Smooth muscle cell (in vitro differentiated cells): ENCODE data around the gene SERPINE1. TPM values are rescaled to one million over a fixed set of nuclear protein-coding genes. Genes with fewer than 3 reads are reported as not detected.
"Not testable (repeated sequence)": the region's sequence is repeated elsewhere in the genome, so short reads cannot be mapped to it uniquely, and the experiment has no call there.

ENCODE experiments used
- DNase-seq: peaks from one replicate; lab custom pipeline; 2025; ENCODE audit not compliant: unreplicated experiment; lab: John Stamatoyannopoulos, UW
- H2AFZ ChIP-seq: fragments of 200-600 bp; sonication (generic); 2 replicates; pipeline ENCODE4 v1.6.0; 2016; ENCODE audit warnings: antibody characterized with exemption, low read depth, mild to moderate bottlenecking
- H3F3A ChIP-seq: fragments of 200-600 bp; sonication (generic); 2 replicates; pipeline ENCODE4 v1.6.0; 2017; ENCODE audit warnings: antibody characterized with exemption, low read depth
- H3K27ac ChIP-seq: fragments of 200-600 bp; sonication (generic); 2 replicates; pipeline ENCODE4 v1.5.1; 2016; ENCODE audit warnings: low read depth, mild to moderate bottlenecking
- H3K27me3 ChIP-seq: fragments of 200-600 bp; sonication (generic); 2 replicates; pipeline ENCODE4 v1.6.1; 2016; ENCODE audit warnings: low read depth, mild to moderate bottlenecking
- H3K36me3 ChIP-seq: fragments of 200-600 bp; sonication (generic); 2 replicates; pipeline ENCODE4 v1.5.1; 2016; ENCODE audit warnings: low read depth
- H3K4me1 ChIP-seq: fragments of 200-600 bp; sonication (generic); 2 replicates; pipeline ENCODE4 v1.5.1; 2016; ENCODE audit warnings: low read depth
- H3K4me2 ChIP-seq: fragments of 200-600 bp; sonication (generic); 2 replicates; pipeline ENCODE4 v1.6.0; 2016; ENCODE audit warnings: mild to moderate bottlenecking
- H3K4me3 ChIP-seq: fragments of 200-600 bp; sonication (generic); 2 replicates; pipeline ENCODE4 v1.5.1; 2016; ENCODE audit warnings: mild to moderate bottlenecking
- H3K79me2 ChIP-seq: fragments of 200-600 bp; sonication (generic); 2 replicates; pipeline ENCODE4 v1.6.0; 2016; ENCODE audit warnings: low read depth, mild to moderate bottlenecking
- H3K9ac ChIP-seq: fragments of 200-600 bp; sonication (generic); 2 replicates; pipeline ENCODE4 v1.6.0; 2016; ENCODE audit warnings: low read depth
- H3K9me3 ChIP-seq: fragments of 200-600 bp; sonication (generic); replicated peaks from 2 replicates; pipeline ENCODE4 v1.5.1; 2016; ENCODE audit warnings: low read depth
- H4K20me1 ChIP-seq: fragments of 200-600 bp; sonication (generic); 2 replicates; pipeline ENCODE4 v1.6.0; 2016; ENCODE audit warnings: low read depth
- WGBS: methylation state at CpG from one replicate; pipeline ENCODE4 v1.1.7; 2016; ENCODE audit warnings: low lambda C conversion rate; 5-methylcytosine and 5-hydroxymethylcytosine counted together
- polyA plus RNA-seq: library from polyadenylated mRNA; unstranded; fragments of >200 nt; fragmentation: Nextera tagmentation; extraction: Ambion mirVana; gene quantifications from 2 replicates; pipeline ENCODE4 v1.2.1, GENCODE V29; 2016
- total RNA-seq: library from RNA; depleted of rRNA; stranded (reverse); fragments of >200 nt; gene quantifications from 2 replicates; pipeline ENCODE4 v1.2.3, GENCODE V29; 2014
- TF ChIP-seq, protein P1 (sequence below): fragments of 200-600 bp; sonication (generic); IDR thresholded peaks from 2 replicates; pipeline ENCODE4 v1.5.1; 2017; ENCODE audit warnings: borderline replicate concordance, mild to moderate bottlenecking, antibody characterized with exemption; ENCODE audit not compliant: insufficient read depth, poor library complexity, severe bottlenecking

The SERPINE1 gene
- total and polyA plus RNA-seq, 2 experiments from 2014 or later, result 435 to 495 TPM

DNA sequence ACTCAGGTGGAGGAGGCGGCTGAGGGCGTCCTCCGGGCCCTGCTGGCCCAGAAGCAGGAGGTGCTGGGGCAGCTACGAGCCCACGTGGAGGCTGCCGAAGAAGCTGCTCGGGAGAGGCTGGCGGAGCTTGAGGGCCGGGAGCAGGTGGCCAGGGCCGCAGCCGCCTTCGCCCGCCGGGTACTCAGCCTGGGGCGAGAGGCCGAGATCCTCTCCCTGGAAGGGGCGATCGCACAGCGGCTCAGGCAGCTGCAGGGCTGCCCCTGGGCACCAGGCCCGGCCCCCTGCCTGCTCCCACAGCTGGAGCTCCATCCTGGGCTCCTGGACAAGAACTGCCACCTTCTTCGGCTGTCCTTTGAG, 38.9 kb upstream of the SERPINE1 start:
- over 99% methylated on average over 20 of the region's 21 CpGs for WGBS
- no peak for DNase-seq
- Histone ChIP-seq H2AFZ (no peak overlapping the region), H3F3A (no peaks in the 10 kb centered on the region), H4K20me1 (no peaks in the 10 kb centered on the region), H3K9ac (no peak overlapping the region), H3K4me1 (no peaks in the 10 kb centered on the region), H3K79me2 (peaks cover 20% of the 10 kb centered on the region), H3K27me3 (no peaks in the 10 kb centered on the region), H3K27ac (no peak overlapping the region), H3K9me3 (no peaks in the 10 kb centered on the region), H3K4me2 (no peak overlapping the region), H3K36me3 (no peaks in the 10 kb centered on the region), H3K4me3 (no peak overlapping the region)
- TF ChIP-seq, protein P1, sequence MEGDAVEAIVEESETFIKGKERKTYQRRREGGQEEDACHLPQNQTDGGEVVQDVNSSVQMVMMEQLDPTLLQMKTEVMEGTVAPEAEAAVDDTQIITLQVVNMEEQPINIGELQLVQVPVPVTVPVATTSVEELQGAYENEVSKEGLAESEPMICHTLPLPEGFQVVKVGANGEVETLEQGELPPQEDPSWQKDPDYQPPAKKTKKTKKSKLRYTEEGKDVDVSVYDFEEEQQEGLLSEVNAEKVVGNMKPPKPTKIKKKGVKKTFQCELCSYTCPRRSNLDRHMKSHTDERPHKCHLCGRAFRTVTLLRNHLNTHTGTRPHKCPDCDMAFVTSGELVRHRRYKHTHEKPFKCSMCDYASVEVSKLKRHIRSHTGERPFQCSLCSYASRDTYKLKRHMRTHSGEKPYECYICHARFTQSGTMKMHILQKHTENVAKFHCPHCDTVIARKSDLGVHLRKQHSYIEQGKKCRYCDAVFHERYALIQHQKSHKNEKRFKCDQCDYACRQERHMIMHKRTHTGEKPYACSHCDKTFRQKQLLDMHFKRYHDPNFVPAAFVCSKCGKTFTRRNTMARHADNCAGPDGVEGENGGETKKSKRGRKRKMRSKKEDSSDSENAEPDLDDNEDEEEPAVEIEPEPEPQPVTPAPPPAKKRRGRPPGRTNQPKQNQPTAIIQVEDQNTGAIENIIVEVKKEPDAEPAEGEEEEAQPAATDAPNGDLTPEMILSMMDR, result no peak

DNA sequence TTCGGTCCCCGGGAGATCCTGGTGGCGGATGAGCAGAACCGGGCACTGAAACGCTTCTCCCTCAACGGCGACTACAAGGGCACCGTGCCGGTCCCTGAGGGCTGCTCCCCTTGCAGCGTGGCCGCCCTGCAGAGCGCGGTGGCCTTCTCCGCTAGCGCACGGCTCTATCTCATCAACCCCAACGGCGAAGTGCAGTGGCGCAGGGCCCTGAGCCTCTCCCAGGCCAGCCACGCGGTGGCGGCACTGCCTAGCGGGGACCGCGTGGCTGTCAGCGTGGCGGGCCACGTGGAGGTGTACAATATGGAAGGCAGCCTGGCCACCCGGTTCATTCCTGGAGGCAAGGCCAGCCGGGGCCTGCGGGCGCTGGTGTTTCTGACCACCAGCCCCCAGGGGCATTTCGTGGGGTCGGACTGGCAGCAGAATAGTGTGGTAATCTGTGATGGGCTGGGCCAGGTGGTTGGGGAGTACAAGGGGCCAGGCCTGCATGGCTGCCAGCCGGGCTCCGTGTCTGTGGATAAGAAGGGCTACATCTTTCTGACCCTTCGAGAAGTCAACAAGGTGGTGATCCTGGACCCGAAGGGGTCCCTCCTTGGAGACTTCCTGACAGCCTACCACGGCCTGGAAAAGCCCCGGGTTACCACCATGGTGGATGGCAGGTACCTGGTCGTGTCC, 37.9 kb upstream of the SERPINE1 start:
- no peak overlapping the region for H3K27ac ChIP-seq
- H3K4me2 ChIP-seq, result no peak overlapping the region
- TF ChIP-seq, protein P1, result no peak
- DNase-seq, result no peak
- H3K4me1 ChIP-seq, result peaks cover 9% of the 10 kb centered on the region
- 98% methylated on average over 41 of the region's 41 CpGs for WGBS
- H3K79me2 ChIP-seq, result peaks cover 20% of the 10 kb centered on the region
- no peaks in the 10 kb centered on the region for H4K20me1 ChIP-seq
- no peaks in the 10 kb centered on the region for H3K27me3 ChIP-seq
- peaks cover 5% of the 10 kb centered on the region for H3F3A ChIP-seq
- H3K36me3 ChIP-seq, result no peaks in the 10 kb centered on the region
- no peaks in the 10 kb centered on the region for H3K9me3 ChIP-seq
- H2AFZ ChIP-seq, result no peak overlapping the region
- H3K4me3 ChIP-seq, result no peak overlapping the region
- no peak overlapping the region for H3K9ac ChIP-seq

DNA sequence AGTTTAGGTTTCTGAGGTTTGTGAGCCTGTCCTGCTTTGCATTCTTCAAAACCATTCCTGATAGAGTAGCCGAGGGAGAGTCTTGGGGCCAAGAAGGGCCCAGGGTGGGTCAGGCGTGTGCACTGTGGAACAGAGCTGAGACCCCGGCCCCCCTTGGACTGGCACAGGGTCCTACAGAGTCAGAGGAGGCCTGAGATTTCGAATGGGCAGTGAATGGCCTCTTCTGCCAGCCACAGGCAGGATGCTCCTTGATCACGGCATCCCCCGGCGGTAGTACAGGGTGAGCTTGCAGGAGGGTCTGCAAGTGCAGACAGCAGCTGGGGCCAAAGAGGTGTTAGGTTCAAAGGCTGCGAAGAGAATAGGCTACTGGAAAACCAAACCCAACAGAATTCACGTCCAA, 37.0 kb upstream of the SERPINE1 start:
- H3K27ac ChIP-seq, result no peak overlapping the region
- H3K79me2 ChIP-seq, result peaks cover 20% of the 10 kb centered on the region
- peaks cover 13% of the 10 kb centered on the region for H3K4me1 ChIP-seq
- no peaks in the 10 kb centered on the region for H3K9me3 ChIP-seq
- no peak overlapping the region for H3K4me3 ChIP-seq
- no peaks in the 10 kb centered on the region for H4K20me1 ChIP-seq
- H3K27me3 ChIP-seq, result no peaks in the 10 kb centered on the region
- H3K9ac ChIP-seq, result no peak overlapping the region
- H3K4me2 ChIP-seq, result no peak overlapping the region
- H3K36me3 ChIP-seq, result no peaks in the 10 kb centered on the region
- TF ChIP-seq, protein P1, result no peak
- WGBS, result 95% methylated on average over 9 of the region's 9 CpGs
- no peak for DNase-seq
- peaks cover 7% of the 10 kb centered on the region for H3F3A ChIP-seq
- no peak overlapping the region for H2AFZ ChIP-seq

DNA sequence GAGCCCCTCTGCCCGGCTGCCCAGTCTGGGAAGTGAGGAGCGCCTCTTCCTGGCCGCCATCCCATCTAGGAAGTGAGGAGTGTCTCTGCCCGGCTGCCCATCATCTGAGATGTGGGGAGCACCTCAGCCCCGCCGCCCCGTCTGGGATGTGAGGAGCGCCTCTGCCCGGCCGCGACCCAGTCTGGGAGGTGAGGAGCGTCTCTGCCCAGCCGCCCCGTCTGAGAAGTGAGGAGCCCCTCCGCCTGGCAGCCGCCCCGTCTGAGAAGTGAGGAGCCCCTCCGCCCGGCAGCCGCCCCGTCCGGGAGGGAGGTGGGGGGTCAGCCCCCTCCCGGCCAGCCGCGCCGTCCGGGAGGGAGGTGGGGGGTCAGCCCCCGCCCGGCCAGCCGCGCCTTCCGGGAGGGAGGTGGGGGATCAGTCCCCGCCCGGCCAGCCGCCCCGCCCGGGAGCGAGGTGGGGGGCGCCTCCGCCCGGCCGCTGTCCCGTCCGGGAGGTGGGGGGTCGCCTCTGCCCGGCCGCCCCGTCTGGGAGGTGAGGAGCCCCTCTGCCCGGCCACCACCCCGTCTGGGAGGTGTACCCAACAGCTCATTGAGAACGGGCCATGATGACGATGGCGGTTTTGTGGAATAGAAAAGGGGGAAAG, 34.5 kb upstream of the SERPINE1 start:
- not testable (repeated sequence) for H3K36me3 ChIP-seq, H2AFZ ChIP-seq, H3K27me3 ChIP-seq, H3K9ac ChIP-seq, H3K27ac ChIP-seq, H3K4me3 ChIP-seq, H3K4me2 ChIP-seq, H3K79me2 ChIP-seq, H4K20me1 ChIP-seq, DNase-seq, H3K9me3 ChIP-seq, H3F3A ChIP-seq
- peaks cover 13% of the 10 kb centered on the region for H3K4me1 ChIP-seq
- WGBS, result 96% methylated on average over 18 of the region's 53 CpGs
